Muscle of arm (tissue), 12 donors: ENCODE data around the gene SIGLEC9. TPM values are rescaled to one million over a fixed set of nuclear protein-coding genes. Genes with fewer than 3 reads are reported as not detected.
A peak's percentile ranks its signal among the peaks of the same experiment; 100 is the strongest.
"Not testable (repeated sequence)": the region's sequence is repeated elsewhere in the genome, so short reads cannot be mapped to it uniquely, and the experiment has no call there.

Source experiments
- DNase-seq: peaks from one replicate; pipeline ENCODE4 v3.0.0-alpha.2; 2013
- polyA plus RNA-seq, 12 donors: library from polyadenylated mRNA; unstranded; fragments of 120-200 nt; gene quantifications; one replicate each; pipeline ENCODE4 v1.2.1, GENCODE V29; 2013; ENCODE audit not compliant: insufficient read length in 12 of 12

Gene SIGLEC9
- polyA plus RNA-seq, 12 donors: 0.41 to 2.3 (median 0.87) TPM; not detected in 2

DNA sequence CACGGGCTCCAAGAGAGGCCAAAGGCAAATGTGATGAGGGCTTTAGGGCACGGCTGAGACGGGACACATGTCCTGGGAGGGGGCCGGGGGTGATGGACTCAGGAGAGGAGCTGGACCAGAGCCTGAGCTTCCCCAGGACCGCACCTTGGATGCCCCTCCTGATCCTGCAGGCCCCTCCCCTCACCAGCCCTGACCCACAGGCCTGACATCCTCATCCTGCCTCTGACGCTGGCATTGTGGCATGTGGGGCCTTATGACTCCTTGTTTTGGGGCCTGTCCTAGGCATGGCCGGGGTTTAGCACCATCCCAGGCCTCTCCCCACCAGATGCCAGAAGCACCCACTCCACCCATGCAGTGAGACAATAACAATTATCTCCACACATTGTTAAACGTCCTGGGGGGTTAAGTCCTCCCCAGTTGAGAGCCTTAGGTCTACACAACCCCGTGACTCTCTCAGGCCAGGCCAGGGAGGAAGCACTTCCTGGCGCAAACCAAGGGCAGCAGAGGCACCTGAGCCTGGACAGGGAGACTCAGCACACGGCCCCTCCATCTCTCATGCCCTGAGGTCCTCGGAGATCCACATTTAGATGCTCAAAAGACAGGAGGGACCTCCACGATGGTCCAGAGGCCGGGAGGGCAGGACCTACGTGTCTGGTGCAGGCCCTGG, 18.2 kb downstream of the SIGLEC9 start:
- DNase-seq: not testable (repeated sequence)

- DNase-seq: no peak
Observed at GRCh38 chr19:51143486-51143885, 18.8 kb downstream of the SIGLEC9 start.

DNA sequence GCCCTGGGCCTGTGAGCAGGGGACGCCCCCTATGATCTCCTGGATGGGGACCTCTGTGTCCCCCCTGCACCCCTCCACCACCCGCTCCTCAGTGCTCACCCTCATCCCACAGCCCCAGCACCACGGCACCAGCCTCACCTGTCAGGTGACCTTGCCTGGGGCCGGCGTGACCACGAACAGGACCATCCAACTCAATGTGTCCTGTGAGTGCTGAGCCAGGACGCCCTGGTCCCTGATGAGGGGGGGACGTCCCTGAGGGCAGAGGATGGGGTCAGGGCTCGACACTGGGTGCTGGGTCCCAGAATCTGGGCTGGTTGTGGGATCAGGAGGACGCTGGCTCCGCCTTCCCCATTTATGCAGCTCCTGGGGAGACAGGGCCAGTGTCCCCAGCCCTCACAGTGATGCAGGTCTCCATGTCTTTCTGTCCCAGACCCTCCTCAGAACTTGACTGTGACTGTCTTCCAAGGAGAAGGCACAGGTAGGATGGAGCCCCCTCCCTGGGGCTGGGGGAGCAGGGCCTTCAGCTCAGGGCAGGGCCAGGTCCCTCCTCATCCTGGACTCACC, 19.9 kb downstream of the SIGLEC9 start:
- DNase-seq: no peak

DNA sequence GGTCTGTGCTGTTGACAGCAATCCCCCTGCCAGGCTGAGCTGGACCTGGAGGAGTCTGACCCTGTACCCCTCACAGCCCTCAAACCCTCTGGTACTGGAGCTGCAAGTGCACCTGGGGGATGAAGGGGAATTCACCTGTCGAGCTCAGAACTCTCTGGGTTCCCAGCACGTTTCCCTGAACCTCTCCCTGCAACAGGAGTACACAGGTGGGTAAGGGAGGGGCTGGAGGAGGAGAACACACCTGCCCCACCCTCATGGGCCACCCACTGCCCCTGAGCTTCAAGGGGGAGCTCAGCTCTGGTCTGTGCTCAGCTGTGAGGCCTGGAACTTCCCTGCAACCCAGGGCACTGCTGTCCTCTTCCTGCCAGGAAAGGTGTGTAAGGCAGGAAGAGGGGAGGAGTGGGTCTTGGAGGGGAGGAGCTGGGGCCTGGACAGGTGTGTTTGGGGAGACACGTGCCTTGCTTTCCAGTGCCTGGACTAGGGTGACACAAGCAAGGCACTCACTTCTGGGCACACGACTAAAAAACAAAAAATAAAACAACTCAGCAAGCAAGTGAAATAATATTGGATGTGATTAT, 21.3 kb downstream of the SIGLEC9 start:
- no peak for DNase-seq

DNA sequence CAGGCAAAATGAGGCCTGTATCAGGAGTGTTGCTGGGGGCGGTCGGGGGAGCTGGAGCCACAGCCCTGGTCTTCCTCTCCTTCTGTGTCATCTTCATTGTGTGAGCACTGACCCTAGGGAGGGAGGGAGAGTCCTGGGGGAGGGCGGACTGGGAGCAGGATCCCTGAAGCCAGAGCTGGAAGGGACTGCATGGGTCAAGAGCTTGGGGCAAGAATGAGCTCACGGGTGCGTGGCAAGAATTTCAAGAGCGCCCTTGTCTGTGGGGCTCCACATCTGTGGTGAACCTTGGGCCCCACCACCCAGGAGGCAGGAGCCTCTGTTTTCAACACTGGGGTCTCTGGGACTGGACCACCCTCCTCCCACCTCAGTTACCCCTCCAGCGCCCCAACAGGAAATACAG, 22.0 kb downstream of the SIGLEC9 start:
- DNase-seq: no peak

DNA sequence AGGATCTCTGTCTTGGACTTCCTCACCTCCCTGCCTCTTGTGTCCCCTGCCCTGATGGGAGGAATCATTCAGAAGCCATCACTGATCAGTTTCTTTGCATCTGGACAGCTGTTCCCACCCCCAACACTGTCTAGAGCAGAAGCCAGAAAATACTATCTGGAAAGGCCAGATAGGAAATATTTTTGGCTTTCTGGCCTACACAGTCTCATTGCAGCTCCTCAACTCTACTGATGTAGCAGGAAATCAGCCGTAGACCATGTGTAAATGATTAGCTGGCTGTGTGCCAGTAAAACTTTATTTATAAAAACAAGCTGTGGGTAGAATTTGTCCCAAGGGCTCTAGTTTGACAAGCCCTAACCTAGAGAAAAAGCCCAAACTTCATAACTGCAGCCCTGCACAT, 23.0 kb downstream of the SIGLEC9 start:
- no peak for DNase-seq

DNA sequence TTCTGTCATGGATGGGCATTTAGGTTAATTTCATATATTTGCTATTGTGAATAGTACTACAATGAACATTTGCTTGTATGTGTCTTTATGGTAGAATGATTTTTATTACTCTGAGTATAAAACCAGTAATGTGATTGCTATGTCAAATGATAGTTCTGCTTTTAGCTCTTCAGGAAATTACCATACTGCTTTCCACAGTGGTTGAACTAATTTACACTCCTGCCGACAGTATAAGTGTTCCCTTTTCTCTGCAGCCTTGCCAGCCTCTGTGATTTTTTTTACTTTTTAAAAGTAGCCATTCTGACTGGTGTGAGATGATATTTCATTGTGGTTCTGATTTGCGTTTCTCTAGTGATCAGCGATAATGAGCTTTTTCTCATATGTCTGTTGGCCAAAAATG, 23.9 kb downstream of the SIGLEC9 start:
- no peak for DNase-seq

DNA sequence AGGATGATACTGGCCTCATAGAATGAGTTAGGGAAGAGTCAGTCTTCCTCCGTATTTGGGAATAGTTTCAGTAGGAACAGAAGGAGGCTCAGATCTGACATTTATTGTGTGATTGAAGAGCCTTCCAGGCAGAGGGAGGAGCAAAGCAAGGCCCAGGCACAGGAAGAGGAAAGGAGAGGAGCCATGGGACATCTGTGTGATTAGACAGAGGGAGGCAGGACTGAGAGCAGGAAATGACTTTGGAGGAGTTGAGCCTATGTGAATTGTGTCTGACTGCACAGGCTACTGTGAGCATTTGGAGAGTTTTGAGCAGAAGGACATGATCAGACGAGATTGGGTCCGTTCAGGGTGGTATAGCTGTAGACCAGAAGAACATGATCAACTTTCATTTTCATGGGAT, 25.9 kb downstream of the SIGLEC9 start:
- DNase-seq: no peak

DNA sequence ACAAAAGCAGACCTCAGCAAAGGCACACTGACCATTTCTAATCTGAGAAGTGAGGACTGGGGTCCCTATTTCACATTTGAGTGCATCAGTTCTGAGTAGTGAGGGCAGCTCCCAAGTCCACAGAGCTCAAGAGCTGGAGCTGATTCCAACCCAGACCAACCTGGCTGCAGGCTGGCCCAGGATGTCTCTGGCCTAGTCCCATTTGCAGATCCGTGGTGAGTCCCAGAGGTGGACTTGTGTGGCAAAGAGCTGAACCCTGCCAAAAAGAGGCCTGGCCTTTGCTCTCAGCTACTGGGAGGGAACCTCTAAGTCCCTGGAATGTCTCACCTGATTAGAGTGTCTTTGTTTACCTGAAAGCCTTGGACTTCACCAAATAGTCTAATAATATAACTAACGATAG, 32.0 kb downstream of the SIGLEC9 start:
- DNase-seq: no peak

DNA sequence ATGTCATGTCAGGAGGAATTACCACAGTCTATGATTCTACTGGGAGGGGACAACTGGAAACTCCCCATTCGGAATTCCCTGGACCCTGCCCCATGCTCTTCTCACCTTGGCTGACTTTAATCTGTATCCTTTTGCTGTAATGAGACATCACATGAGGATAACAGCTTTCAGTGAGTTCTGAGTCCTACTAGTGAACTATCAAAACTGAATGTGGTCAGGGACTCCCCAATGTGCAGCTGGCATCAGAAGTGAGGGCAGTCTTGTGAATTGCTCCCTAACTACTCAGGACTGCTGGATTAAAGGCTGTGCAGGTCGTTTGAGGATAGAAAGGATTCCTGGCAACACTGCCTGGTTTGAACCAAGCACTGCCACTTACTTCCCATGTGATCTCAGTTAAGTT, 32.6 kb downstream of the SIGLEC9 start:
- DNase-seq: no peak

GRCh38 chr19:51158474-51159129, 33.9 kb downstream of the SIGLEC9 start:
- DNase-seq: no peak

GRCh38 chr19:51159656-51160055, 35.0 kb downstream of the SIGLEC9 start:
- DNase-seq: no peak

DNA sequence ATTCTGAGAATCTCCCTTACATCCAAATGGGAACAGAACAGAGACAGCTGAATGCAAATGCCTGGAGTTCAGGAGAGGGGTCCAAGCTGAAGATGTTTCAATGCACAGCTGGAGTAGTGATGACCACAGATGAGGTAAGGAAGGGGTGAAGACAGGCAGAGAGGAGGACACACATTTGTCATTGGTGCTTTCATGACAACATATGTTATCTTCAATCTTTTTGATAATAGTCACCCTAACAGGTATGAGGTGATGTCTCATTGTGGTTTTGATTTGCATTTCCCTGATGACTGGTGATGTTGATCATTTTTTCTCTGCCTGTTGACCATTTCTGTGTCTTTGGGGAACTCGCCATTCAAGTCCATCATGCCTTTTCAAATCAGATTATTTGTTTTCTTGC, 36.6 kb downstream of the SIGLEC9 start:
- DNase-seq: no peak

GRCh38 chr19:51161867-51162496, 37.3 kb downstream of the SIGLEC9 start:
- DNase-seq: no peak

GRCh38 chr19:51163257-51163656, 38.6 kb downstream of the SIGLEC9 start:
- DNase-seq: no peak

DNA sequence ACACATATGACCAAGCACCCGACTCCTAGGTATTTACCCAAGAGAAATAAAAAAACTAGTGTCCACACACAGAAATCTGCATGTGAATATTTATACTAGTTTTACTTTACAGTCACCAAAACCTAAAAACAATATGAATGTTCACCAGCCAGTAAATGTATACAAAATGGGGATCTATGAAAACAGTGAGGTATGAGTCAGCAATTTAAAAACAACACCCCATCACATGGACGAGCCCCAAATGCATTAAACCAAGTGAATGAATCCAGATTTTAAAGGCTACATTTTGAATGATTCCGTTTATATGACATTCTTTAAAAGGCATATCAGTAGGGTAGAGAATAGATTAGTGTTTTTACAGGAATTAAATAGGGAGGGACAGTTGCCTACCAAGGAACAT, 39.5 kb downstream of the SIGLEC9 start:
- no peak for DNase-seq

GRCh38 chr19:51166846-51167490, 42.3 kb downstream of the SIGLEC9 start:
- DNase-seq: no peak

DNA sequence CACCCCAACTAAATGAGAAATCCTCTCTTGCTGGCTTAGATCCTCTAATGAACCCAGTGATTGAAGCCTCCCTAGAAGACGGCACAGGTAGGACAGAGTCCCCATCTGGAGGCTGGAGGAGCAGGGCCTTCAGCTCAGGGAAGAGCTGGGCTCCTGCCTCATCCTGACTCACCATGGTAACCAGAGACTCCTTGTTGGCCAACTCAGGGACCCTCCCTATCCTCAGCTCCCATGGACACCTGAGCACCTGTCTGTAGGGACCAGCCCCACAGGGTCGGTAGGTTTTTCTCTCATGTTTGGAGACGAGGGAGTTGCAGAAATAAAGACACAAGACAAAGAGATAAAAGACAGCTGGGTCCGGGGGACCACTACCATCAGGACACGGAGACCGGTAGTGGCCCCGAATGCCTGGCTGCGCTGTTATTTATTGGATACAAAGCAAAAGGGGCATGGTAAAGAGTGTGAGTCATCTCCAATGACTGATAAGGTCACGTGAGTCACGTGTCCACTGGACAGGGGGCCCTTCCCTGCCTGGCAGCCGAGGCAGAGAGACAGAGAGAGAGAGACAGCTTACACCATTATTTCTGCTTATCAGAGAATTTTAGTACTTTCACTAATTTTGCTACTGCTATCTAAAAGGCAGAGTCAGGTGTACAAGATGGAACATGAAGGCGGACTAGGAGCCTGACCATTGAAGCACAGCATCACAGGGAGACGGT, 44.0 kb downstream of the SIGLEC9 start:
- DNase-seq: no peak

GRCh38 chr19:51169283-51169918, 44.7 kb downstream of the SIGLEC9 start:
- peak; percentile 51 for DNase-seq

DNA sequence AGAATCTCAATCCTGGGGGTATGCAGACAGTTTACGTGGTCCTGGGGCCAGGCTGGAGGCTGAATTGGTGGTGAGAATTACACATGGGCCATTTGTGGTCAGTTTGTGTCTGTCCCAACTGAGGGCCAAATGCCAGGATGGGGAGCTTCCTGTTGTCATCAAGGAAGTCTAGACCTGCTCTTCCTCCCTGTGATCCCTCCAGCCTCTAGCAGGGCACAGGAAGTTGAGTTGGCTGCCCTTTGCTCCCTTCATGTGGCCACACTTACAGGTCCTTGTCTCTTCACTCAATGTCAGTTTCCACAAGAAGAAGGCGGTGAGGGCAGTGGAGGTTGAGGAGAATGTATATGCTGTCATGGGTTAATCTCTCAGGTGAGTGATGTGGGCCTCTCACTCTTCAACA, 47.5 kb downstream of the SIGLEC9 start:
- no peak for DNase-seq

GRCh38 chr19:51173681-51174080, 49.0 kb downstream of the SIGLEC9 start:
- DNase-seq: no peak
